B cell (primary cell): ENCODE data around the gene ZMYND8.

ENCODE experiments used
- CTCF ChIP-seq: fragments of 200-600 bp; IDR thresholded peaks from one replicate; pipeline ENCODE4 v1.8.0; 2022; ENCODE audit warnings: antibody characterized with exemption, mild to moderate bottlenecking
- EZH2 ChIP-seq: IDR thresholded peaks from 2 replicates; pipeline ENCODE4 v1.6.1; 2012; ENCODE audit warnings: borderline replicate concordance, low read depth, mild to moderate bottlenecking, moderate library complexity, low read length; ENCODE audit not compliant: insufficient read depth, poor library complexity, severe bottlenecking

GRCh38 chr20:47327711-47328110 lies 28.8 kb downstream of the ZMYND8 start:
- TF ChIP-seq CTCF (no peak), EZH2 (no peak)
